ENCODE measurements around the gene HIVEP1. TPM values are rescaled to one million over a fixed set of nuclear protein-coding genes. Genes with fewer than 3 reads are reported as not detected.

Gene HIVEP1
- total and polyA plus RNA-seq, 12 donors, result 3.4 to 20.9 (median 13.3) TPM

- DNase-seq, result no peak
- Histone ChIP-seq H3K27ac (no peak overlapping the region), H3K36me3 (no peaks in the 10 kb centered on the region), H3K4me3 (no peak overlapping the region), H3K9me3 (no peaks in the 10 kb centered on the region), H3K27me3 (no peaks in the 10 kb centered on the region), H3K4me1 (peaks cover 0 to 10% (median 0%) of the 10 kb centered on the region in 9 donors)
- ATAC-seq, result peak in 4 of 8 donors; percentile 49 to 76 (median 66)
- TF ChIP-seq CTCF (IDR thresholded peaks at IDR 0.05), result no peak
- 29 to 46% methylated on average over 5 of the region's 5 CpGs for WGBS, 2 donors
- intact Hi-C loops (cut with DNase I), result no loop called here
Observed at GRCh38 chr6:11999246-11999645, 12.9 kb upstream of the HIVEP1 start.

- Histone ChIP-seq H3K27ac (no peak overlapping the region), H3K4me3 (no peak overlapping the region), H3K27me3 (no peaks in the 10 kb centered on the region), H3K9me3 (no peaks in the 10 kb centered on the region), H3K4me1 (peaks cover 0 to 10% (median 0%) of the 10 kb centered on the region in 9 donors), H3K36me3 (no peaks in the 10 kb centered on the region)
- intact Hi-C loops (cut with DNase I), result loop anchor here in 2 of 10 donors (10.0 kb wide), 2 partner anchors 185 to 295 kb away; no protein-coding TSS in a partner anchor
- no peak for TF ChIP-seq CTCF (IDR thresholded peaks at IDR 0.05)
- no peak for DNase-seq
- no peak for ATAC-seq
Observed at GRCh38 chr6:12000174-12000573, 11.9 kb upstream of the HIVEP1 start.

- WGBS, 2 donors, result 22 to 38% methylated on average over 4 of the region's 4 CpGs
- no peak overlapping the region for H3K27ac ChIP-seq
- no peak for DNase-seq
Observed at GRCh38 chr6:12001004-12001705, 11.0 kb upstream of the HIVEP1 start.

More at GRCh38 chr6:12001004-12001705, 11.0 kb upstream of the HIVEP1 start:
- Histone ChIP-seq H3K9me3 (no peaks in the 10 kb centered on the region), H3K4me3 (no peak overlapping the region), H3K27me3 (no peaks in the 10 kb centered on the region), H3K4me1 (peaks cover 0 to 10% (median 0%) of the 10 kb centered on the region in 9 donors), H3K36me3 (no peaks in the 10 kb centered on the region)
- no peak for TF ChIP-seq CTCF (IDR thresholded peaks at IDR 0.05)
- intact Hi-C loops (cut with DNase I), result loop anchor here in 2 of 10 donors (10.0 kb wide), 2 partner anchors 186 to 296 kb away; no protein-coding TSS in a partner anchor
- ATAC-seq, result peak in 3 of 8 donors; percentile 38 to 80 (median 55)

All from heart right ventricle (tissue), 16 donors.